ENCODE measurements around the gene PDSS2.

The PDSS2 gene

GRCh38 chr6:107128175-107128574 is 331.2 kb downstream of the PDSS2 start:
- Histone ChIP-seq H3F3A (ENCODE audit: control insufficient read depth, insufficient read depth) (peaks cover 13% of the 10 kb centered on the region; the same call in 1 of the 2 replicates), H3K9me3 (ENCODE audit: control insufficient read depth, insufficient read depth, low read length) (no peaks in the 10 kb centered on the region), H3K4me2 (ENCODE audit: low read length) (no peak overlapping the region), H3K9me2 (replicated peaks; ENCODE audit: control insufficient read depth, low read length) (no peaks in the 10 kb centered on the region), H3K36me3 (ENCODE audit: control insufficient read depth, low read length) (no peaks in the 10 kb centered on the region), H3K27me3 (ENCODE audit: control insufficient read depth, low read length) (no peaks in the 10 kb centered on the region), H3K79me2 (ENCODE audit: control insufficient read depth, low read length) (no peaks in the 10 kb centered on the region), H4K20me1 (ENCODE audit: control insufficient read depth, insufficient read depth, low read depth, low read length) (no peaks in the 10 kb centered on the region), H3K4me1 (ENCODE audit: control insufficient read depth, low read length) (peaks cover 45% of the 10 kb centered on the region), H3K4me3 (ENCODE audit: low read length) (no peak overlapping the region), H3K27ac (ENCODE audit: low read depth, low read length) (no peak overlapping the region)
- TF ChIP-seq CTCF (IDR thresholded peaks at IDR 0.05; ENCODE audit: low read depth, low read length, poor library complexity, severe bottlenecking) (no peak), EZH2phosphoT487 (IDR thresholded peaks at IDR 0.05; ENCODE audit: borderline replicate concordance, low read length) (no peak)

GRCh38 chr6:107125771-107126170 is 333.6 kb downstream of the PDSS2 start:
- Histone ChIP-seq H3K9me3 (ENCODE audit: control insufficient read depth, insufficient read depth, low read length) (no peaks in the 10 kb centered on the region), H3K4me3 (ENCODE audit: low read length) (no peak overlapping the region), H3K36me3 (ENCODE audit: control insufficient read depth, low read length) (no peaks in the 10 kb centered on the region), H4K20me1 (ENCODE audit: control insufficient read depth, insufficient read depth, low read depth, low read length) (no peaks in the 10 kb centered on the region), H3F3A (ENCODE audit: control insufficient read depth, insufficient read depth) (peaks cover 16% of the 10 kb centered on the region), H3K4me2 (ENCODE audit: low read length) (no peak overlapping the region), H3K4me1 (ENCODE audit: control insufficient read depth, low read length) (peaks cover 64% of the 10 kb centered on the region), H3K79me2 (ENCODE audit: control insufficient read depth, low read length) (no peaks in the 10 kb centered on the region), H3K9me2 (replicated peaks; ENCODE audit: control insufficient read depth, low read length) (no peaks in the 10 kb centered on the region), H3K27ac (ENCODE audit: low read depth, low read length) (no peak overlapping the region), H3K27me3 (ENCODE audit: control insufficient read depth, low read length) (no peaks in the 10 kb centered on the region)
- no peak for TF ChIP-seq EZH2phosphoT487 (IDR thresholded peaks at IDR 0.05; ENCODE audit: borderline replicate concordance, low read length)
- TF ChIP-seq CTCF (IDR thresholded peaks at IDR 0.05; ENCODE audit: low read depth, low read length, poor library complexity, severe bottlenecking), result no peak

- no peaks in the 10 kb centered on the region for H3K9me2 ChIP-seq (replicated peaks; ENCODE audit: control insufficient read depth, low read length)
- peaks cover 16% of the 10 kb centered on the region for H3F3A ChIP-seq (ENCODE audit: control insufficient read depth, insufficient read depth)
- peak overlapping the region; percentile 17 for H3K4me3 ChIP-seq (ENCODE audit: low read length)
- H3K36me3 ChIP-seq (ENCODE audit: control insufficient read depth, low read length), result no peaks in the 10 kb centered on the region
- H3K9me3 ChIP-seq (ENCODE audit: control insufficient read depth, insufficient read depth, low read length), result no peaks in the 10 kb centered on the region
- peaks cover 63% of the 10 kb centered on the region for H3K4me1 ChIP-seq (ENCODE audit: control insufficient read depth, low read length)
- TF ChIP-seq CTCF (IDR thresholded peaks at IDR 0.05; ENCODE audit: low read depth, low read length, poor library complexity, severe bottlenecking), result no peak
- TF ChIP-seq EZH2phosphoT487 (IDR thresholded peaks at IDR 0.05; ENCODE audit: borderline replicate concordance, low read length), result no peak
- no peaks in the 10 kb centered on the region for H3K27me3 ChIP-seq (ENCODE audit: control insufficient read depth, low read length)
- H3K79me2 ChIP-seq (ENCODE audit: control insufficient read depth, low read length), result no peaks in the 10 kb centered on the region
- H3K27ac ChIP-seq (ENCODE audit: low read depth, low read length), result peak overlapping the region; percentile 58
- no peaks in the 10 kb centered on the region for H4K20me1 ChIP-seq (ENCODE audit: control insufficient read depth, insufficient read depth, low read depth, low read length)
- peak overlapping the region; percentile 57 for H3K4me2 ChIP-seq (ENCODE audit: low read length)
These were observed 334.4 kb downstream of the PDSS2 start for GRCh38 chr6:107124934-107125348.

Data from DOHH2 (cell line).